ENCODE data around the gene SETD2. TPM values are rescaled to one million over a fixed set of nuclear protein-coding genes. Genes with fewer than 3 reads are reported as not detected.

The SETD2 gene
- total and polyA plus RNA-seq, 8 donors: 9.3 to 96.2 (median 66.4) TPM

DNA sequence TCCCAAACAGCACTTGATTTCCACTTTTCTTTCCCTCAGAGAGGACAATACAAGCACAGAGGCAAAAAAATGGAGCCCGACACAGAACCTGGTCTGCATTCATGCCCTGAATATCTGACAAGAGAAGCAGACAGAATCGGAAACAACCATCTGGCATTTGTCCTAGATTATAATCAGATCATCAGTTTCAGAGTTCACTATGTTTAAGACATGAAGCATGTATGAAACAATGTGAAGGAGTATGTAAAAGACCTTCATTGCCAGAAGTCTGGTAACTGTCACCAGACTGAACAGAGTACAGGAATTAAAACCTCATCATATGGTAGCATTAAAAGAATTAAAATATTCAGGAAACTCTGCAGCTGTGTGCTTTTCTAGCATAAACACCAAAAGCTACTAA, 65.0 kb downstream of the SETD2 start:
- Histone ChIP-seq H3K4me3 (no peak overlapping the region), H3K4me1 (no peaks in the 10 kb centered on the region), H3K27me3 (no peaks in the 10 kb centered on the region), H3K27ac (no peak overlapping the region), H3K36me3 (peaks cover 24 to 97% (median 88%) of the 10 kb centered on the region in 4 donors), H3K9me3 (no peaks in the 10 kb centered on the region)
- intact Hi-C loops (cut with DNase I; ENCODE audit: low total_unique reads): no loop called here
- 66 to 88% (median 80%) methylated on average over 2 of the region's 2 CpGs for WGBS, 5 donors
- TF ChIP-seq POLR2A (IDR thresholded peaks at IDR 0.05) (no peak), POLR2AphosphoS5 (IDR thresholded peaks at IDR 0.05) (no peak), EP300 (IDR thresholded peaks at IDR 0.05) (no peak)
- TF ChIP-seq, protein P1, sequence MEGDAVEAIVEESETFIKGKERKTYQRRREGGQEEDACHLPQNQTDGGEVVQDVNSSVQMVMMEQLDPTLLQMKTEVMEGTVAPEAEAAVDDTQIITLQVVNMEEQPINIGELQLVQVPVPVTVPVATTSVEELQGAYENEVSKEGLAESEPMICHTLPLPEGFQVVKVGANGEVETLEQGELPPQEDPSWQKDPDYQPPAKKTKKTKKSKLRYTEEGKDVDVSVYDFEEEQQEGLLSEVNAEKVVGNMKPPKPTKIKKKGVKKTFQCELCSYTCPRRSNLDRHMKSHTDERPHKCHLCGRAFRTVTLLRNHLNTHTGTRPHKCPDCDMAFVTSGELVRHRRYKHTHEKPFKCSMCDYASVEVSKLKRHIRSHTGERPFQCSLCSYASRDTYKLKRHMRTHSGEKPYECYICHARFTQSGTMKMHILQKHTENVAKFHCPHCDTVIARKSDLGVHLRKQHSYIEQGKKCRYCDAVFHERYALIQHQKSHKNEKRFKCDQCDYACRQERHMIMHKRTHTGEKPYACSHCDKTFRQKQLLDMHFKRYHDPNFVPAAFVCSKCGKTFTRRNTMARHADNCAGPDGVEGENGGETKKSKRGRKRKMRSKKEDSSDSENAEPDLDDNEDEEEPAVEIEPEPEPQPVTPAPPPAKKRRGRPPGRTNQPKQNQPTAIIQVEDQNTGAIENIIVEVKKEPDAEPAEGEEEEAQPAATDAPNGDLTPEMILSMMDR (IDR thresholded peaks at IDR 0.05): no peak
- no peak for DNase-seq

DNA sequence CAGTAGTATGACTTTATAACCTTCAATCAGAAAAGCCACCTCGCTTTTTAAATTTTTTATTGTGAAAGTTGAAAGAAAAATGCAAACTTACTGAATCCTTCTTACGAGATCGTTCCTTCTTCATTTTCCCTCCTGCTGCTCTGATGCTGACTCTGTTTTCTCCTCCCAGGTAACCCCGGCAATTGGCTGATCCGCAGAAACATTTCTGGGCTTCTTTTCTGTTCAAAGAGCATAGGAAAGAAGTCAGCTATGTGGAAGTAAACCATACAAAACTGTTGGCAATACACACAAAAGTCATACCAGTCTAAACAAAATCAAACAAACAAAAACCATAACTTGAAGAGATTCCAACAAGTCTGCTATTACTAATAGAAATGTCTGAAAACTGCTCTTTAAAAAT, 66.0 kb downstream of the SETD2 start:
- Histone ChIP-seq H3K4me1 (no peaks in the 10 kb centered on the region), H3K9me3 (no peaks in the 10 kb centered on the region), H3K4me3 (no peak overlapping the region), H3K27ac (no peak overlapping the region), H3K27me3 (no peaks in the 10 kb centered on the region), H3K36me3 (peaks cover 24 to 96% (median 89%) of the 10 kb centered on the region in 4 donors)
- TF ChIP-seq POLR2A (IDR thresholded peaks at IDR 0.05) (no peak), EP300 (IDR thresholded peaks at IDR 0.05) (no peak), POLR2AphosphoS5 (IDR thresholded peaks at IDR 0.05) (no peak)
- TF ChIP-seq, protein P1 (IDR thresholded peaks at IDR 0.05): no peak
- 92 to 95% (median 95%) methylated on average over 5 of the region's 5 CpGs for WGBS, 5 donors
- no peak for DNase-seq
- intact Hi-C loops (cut with DNase I; ENCODE audit: low total_unique reads): no loop called here

DNA sequence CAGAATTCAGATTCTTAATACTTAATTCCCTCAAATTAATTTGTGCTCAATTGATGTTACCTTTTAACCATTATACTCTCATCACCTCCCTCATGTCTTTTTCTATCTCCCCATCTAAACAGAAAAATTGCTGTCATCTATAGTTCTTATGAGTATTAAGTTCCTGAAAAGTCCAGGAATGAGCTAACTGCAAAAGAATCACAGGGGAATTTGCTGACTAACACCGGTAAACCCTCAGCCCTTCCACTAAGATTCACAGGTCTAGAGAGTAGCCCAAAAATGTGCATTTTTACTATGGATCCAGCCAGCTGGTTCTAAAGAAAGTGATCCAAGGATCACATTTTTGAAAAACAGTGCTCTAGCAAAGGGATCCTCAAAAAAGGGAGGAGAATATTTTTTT, 67.0 kb downstream of the SETD2 start:
- 68 to 95% (median 82%) methylated on average over 1 of the region's 1 CpG for WGBS, 5 donors
- no peaks in the 10 kb centered on the region for H3K27me3 ChIP-seq
- TF ChIP-seq, protein P1 (IDR thresholded peaks at IDR 0.05): no peak
- no peak for TF ChIP-seq EP300 (IDR thresholded peaks at IDR 0.05)
- no peak for TF ChIP-seq POLR2AphosphoS5 (IDR thresholded peaks at IDR 0.05)
- TF ChIP-seq POLR2A (IDR thresholded peaks at IDR 0.05): no peak
- no peak for DNase-seq
- intact Hi-C loops (cut with DNase I; ENCODE audit: low total_unique reads): no loop called here
- no peak overlapping the region for H3K27ac ChIP-seq
- H3K4me1 ChIP-seq: no peaks in the 10 kb centered on the region
- H3K4me3 ChIP-seq: no peak overlapping the region
- H3K36me3 ChIP-seq: peaks cover 20 to 95% (median 87%) of the 10 kb centered on the region in 4 donors
- H3K9me3 ChIP-seq: no peaks in the 10 kb centered on the region

DNA sequence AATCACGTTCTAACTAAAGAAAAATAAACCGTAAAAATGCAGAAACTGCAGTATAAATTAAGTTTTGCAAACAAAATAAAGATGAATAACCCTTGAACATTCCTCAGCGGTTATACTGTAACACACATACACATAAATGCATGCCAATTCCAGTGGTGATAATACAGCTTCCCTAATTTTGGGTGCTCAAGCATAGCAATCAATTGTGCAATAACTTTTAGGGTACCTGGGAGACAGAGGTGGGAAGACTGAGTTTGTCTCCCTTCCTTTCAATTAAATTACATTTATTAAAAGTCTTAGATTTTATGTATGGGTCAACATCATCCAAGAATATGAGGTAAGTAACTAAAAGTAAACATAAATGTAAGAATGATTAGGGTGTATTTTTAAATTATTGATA, 71.8 kb downstream of the SETD2 start:
- Histone ChIP-seq H3K27ac (no peak overlapping the region), H3K4me3 (no peak overlapping the region), H3K27me3 (no peaks in the 10 kb centered on the region), H3K4me1 (peaks cover 0 to 7% (median 2%) of the 10 kb centered on the region in 4 donors), H3K9me3 (no peaks in the 10 kb centered on the region), H3K36me3 (peaks cover 9 to 91% (median 83%) of the 10 kb centered on the region in 4 donors)
- intact Hi-C loops (cut with DNase I; ENCODE audit: low total_unique reads): no loop called here
- no peak for DNase-seq
- TF ChIP-seq POLR2A (IDR thresholded peaks at IDR 0.05) (no peak), POLR2AphosphoS5 (IDR thresholded peaks at IDR 0.05) (no peak), EP300 (IDR thresholded peaks at IDR 0.05) (no peak)
- TF ChIP-seq, protein P1 (IDR thresholded peaks at IDR 0.05): no peak
- 92 to 97% (median 94%) methylated on average over 3 of the region's 3 CpGs for WGBS, 5 donors

All from stomach (tissue), 9 donors.